GM21619 (cell line): ENCODE data around the gene FGD2.
A peak's percentile ranks its signal among the peaks of the same experiment; 100 is the strongest.
"Not testable (repeated sequence)": the region's sequence is repeated elsewhere in the genome, so short reads cannot be mapped to it uniquely, and the experiment has no call there.

ENCODE experiments used
- ATAC-seq: cut with Tn5 transposase; IDR thresholded peaks from one replicate; pipeline ENCODE4 v1.9.1; 2021; ENCODE audit not compliant: unreplicated experiment

Gene FGD2

GRCh38 chr6:37038292-37039198, 33.1 kb downstream of the FGD2 start:
- ATAC-seq = no peak

- no peak for ATAC-seq
These were observed 34.5 kb downstream of the FGD2 start for GRCh38 chr6:37039958-37040357.

- ATAC-seq = no peak
These were observed 36.1 kb downstream of the FGD2 start for GRCh38 chr6:37041521-37041920.

GRCh38 chr6:37042150-37042549, 36.7 kb downstream of the FGD2 start:
- ATAC-seq = no peak

- ATAC-seq = not testable (repeated sequence)
These were observed 37.6 kb downstream of the FGD2 start for GRCh38 chr6:37043091-37043490.

- no peak for ATAC-seq
These were observed 41.9 kb downstream of the FGD2 start for GRCh38 chr6:37047346-37047688.

- no peak for ATAC-seq
These were observed 42.4 kb downstream of the FGD2 start for GRCh38 chr6:37047689-37048402.

GRCh38 chr6:37048403-37048850, 43.0 kb downstream of the FGD2 start:
- no peak for ATAC-seq

GRCh38 chr6:37048851-37049757, 43.6 kb downstream of the FGD2 start:
- peak; percentile 43 for ATAC-seq

GRCh38 chr6:37049758-37050044, 44.2 kb downstream of the FGD2 start:
- ATAC-seq = peak; percentile 0

GRCh38 chr6:37050045-37050853, 44.8 kb downstream of the FGD2 start:
- peak; percentile 36 for ATAC-seq

GRCh38 chr6:37050854-37051137, 45.3 kb downstream of the FGD2 start:
- no peak for ATAC-seq

GRCh38 chr6:37051138-37052026, 45.9 kb downstream of the FGD2 start:
- ATAC-seq = no peak

GRCh38 chr6:37052027-37052628, 46.7 kb downstream of the FGD2 start:
- no peak for ATAC-seq

GRCh38 chr6:37053683-37054082, 48.2 kb downstream of the FGD2 start:
- ATAC-seq = no peak

- ATAC-seq = no peak
These were observed 48.7 kb downstream of the FGD2 start for GRCh38 chr6:37054171-37054570.

GRCh38 chr6:37054580-37054979, 49.1 kb downstream of the FGD2 start:
- ATAC-seq = no peak

GRCh38 chr6:37056112-37056403, 50.6 kb downstream of the FGD2 start:
- no peak for ATAC-seq

- ATAC-seq = no peak
These were observed 51.1 kb downstream of the FGD2 start for GRCh38 chr6:37056439-37057127.
